ENCODE results near the gene EAPP.
"Not testable (repeated sequence)": the region's sequence is repeated elsewhere in the genome, so short reads cannot be mapped to it uniquely, and the experiment has no call there.

Gene EAPP

DNA sequence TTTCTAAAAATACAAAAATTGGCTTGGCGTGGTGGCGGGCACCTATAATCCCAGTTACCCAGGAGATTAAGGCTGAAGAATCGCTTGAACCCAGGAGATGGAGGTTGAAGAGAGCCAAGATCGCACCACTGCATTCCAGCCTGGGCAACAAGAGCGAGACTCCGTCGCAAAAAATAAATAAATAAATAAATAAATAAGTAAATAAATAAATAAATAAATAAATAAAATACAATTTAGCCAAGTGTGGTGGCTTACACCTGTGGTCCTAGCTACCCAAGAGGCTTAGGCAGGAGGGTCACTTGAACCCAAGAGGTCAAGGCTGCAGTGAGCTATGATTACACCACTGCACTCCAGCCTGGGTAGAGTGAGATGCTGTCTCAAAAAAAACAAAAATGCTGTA lies 51.0 kb downstream of the EAPP start:
- Histone ChIP-seq H3K9me3 (ENCODE audit: control insufficient read depth, low read length) (no peaks in the 10 kb centered on the region), H3K36me3 (ENCODE audit: control insufficient read depth, insufficient read depth, low read length) (no peaks in the 10 kb centered on the region), H3K27ac (ENCODE audit: insufficient read depth, low read length, poor library complexity, severe bottlenecking) (no peak overlapping the region), H3K4me3 (ENCODE audit: insufficient read depth, low read depth, low read length, poor library complexity, severe bottlenecking) (no peak overlapping the region), H3K27me3 (replicated peaks; ENCODE audit: control insufficient read depth, insufficient read depth, low read length, poor library complexity, severe bottlenecking) (no peaks in the 10 kb centered on the region), H3K4me1 (ENCODE audit: control insufficient read depth, insufficient read depth, low read length, poor library complexity, severe bottlenecking) (no peaks in the 10 kb centered on the region)
- no peak for DNase-seq

DNA sequence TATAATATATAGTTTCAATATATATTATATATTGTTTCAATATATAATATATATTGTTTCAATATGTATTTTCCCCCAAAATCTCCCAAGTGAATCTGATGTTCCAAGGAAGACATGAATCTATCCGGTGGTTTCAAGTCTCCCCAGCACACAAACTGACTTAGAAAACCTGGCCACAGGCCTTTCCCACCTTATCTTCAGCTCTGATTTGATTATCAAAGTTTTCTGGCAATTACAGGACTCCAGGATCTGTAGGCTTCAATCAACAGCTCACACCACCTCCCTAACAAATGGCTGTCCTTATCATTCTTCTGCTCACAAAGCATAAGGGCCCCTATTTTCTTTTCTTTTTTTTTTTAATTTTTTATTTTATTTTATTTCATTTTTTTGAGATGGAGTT lies 54.8 kb downstream of the EAPP start:
- DNase-seq: no peak
- Histone ChIP-seq H3K27ac (ENCODE audit: insufficient read depth, low read length, poor library complexity, severe bottlenecking) (no peak overlapping the region), H3K4me1 (ENCODE audit: control insufficient read depth, insufficient read depth, low read length, poor library complexity, severe bottlenecking) (no peaks in the 10 kb centered on the region), H3K36me3 (ENCODE audit: control insufficient read depth, insufficient read depth, low read length) (no peaks in the 10 kb centered on the region), H3K4me3 (ENCODE audit: insufficient read depth, low read depth, low read length, poor library complexity, severe bottlenecking) (no peak overlapping the region), H3K27me3 (replicated peaks; ENCODE audit: control insufficient read depth, insufficient read depth, low read length, poor library complexity, severe bottlenecking) (no peaks in the 10 kb centered on the region), H3K9me3 (ENCODE audit: control insufficient read depth, low read length) (no peaks in the 10 kb centered on the region)

DNA sequence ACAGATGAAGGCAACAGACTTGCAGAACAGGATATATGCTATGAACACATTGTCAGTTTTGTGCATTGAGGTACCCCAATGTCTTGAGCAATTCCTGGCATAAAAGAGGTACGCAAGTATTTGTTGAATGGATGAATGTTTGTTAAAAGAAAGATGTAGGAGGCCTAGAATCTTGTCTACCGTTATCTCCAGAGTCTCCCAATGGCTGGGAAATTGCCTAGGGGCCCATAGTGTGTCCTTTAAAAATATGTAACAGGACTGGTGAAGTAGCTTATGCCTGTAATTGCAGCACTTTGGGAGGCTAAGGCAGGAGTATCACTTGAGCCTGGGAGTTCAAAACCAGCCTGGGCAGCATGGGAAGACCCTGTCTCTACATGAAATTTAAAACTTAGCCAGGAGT lies 57.0 kb downstream of the EAPP start:
- no peak overlapping the region for H3K27ac ChIP-seq (ENCODE audit: insufficient read depth, low read length, poor library complexity, severe bottlenecking)

DNA sequence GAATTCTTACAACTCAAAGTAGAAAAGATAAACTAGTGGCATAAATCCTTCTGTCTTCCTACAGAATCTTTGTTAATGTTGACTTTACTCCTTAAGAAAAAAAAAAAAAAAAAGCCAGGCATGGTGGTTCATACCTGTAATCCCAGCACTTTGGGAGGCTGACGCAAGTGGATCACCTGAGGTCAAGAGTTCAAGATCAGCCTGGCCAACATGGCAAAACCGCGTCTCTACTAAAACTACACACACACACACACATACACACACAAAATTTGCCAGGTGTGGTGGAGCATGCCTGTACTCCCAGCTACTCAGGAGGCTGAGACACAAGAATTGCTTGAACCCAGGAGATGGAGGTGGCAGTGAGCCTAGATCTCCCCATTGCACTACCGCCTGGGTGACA lies 59.8 kb downstream of the EAPP start:
- Histone ChIP-seq H3K27me3 (replicated peaks; ENCODE audit: control insufficient read depth, insufficient read depth, low read length, poor library complexity, severe bottlenecking) (no peaks in the 10 kb centered on the region), H3K27ac (ENCODE audit: insufficient read depth, low read length, poor library complexity, severe bottlenecking) (no peak overlapping the region), H3K9me3 (ENCODE audit: control insufficient read depth, low read length) (no peaks in the 10 kb centered on the region), H3K36me3 (ENCODE audit: control insufficient read depth, insufficient read depth, low read length) (no peaks in the 10 kb centered on the region), H3K4me1 (ENCODE audit: control insufficient read depth, insufficient read depth, low read length, poor library complexity, severe bottlenecking) (no peaks in the 10 kb centered on the region), H3K4me3 (ENCODE audit: insufficient read depth, low read depth, low read length, poor library complexity, severe bottlenecking) (no peak overlapping the region)
- DNase-seq: no peak

More for the DNA sequence above, 57.0 kb downstream of the EAPP start:
- Histone ChIP-seq H3K36me3 (ENCODE audit: control insufficient read depth, insufficient read depth, low read length) (no peaks in the 10 kb centered on the region), H3K27me3 (replicated peaks; ENCODE audit: control insufficient read depth, insufficient read depth, low read length, poor library complexity, severe bottlenecking) (no peaks in the 10 kb centered on the region), H3K4me3 (ENCODE audit: insufficient read depth, low read depth, low read length, poor library complexity, severe bottlenecking) (no peak overlapping the region), H3K9me3 (ENCODE audit: control insufficient read depth, low read length) (no peaks in the 10 kb centered on the region), H3K4me1 (ENCODE audit: control insufficient read depth, insufficient read depth, low read length, poor library complexity, severe bottlenecking) (no peaks in the 10 kb centered on the region)
- no peak for DNase-seq

DNA sequence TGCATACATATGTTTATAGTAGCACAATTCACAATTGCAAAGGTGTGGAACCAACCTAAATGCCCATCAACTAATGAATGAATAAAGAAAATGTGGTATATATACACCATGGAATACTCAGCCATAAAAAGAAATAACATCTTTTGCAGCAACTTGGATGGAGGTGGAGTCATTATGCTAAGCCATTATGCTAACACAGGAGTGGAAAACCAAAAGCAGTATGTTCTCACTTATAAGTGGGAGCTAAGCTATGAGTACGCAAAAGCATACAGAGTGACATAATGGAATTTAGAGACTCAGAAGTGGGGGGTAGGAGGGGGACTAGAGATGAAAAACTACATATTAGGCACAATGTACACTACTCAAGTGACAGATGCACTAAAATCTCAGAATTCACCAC lies 61.2 kb downstream of the EAPP start:
- DNase-seq: no peak
- Histone ChIP-seq H3K27ac (ENCODE audit: insufficient read depth, low read length, poor library complexity, severe bottlenecking) (no peak overlapping the region), H3K27me3 (replicated peaks; ENCODE audit: control insufficient read depth, insufficient read depth, low read length, poor library complexity, severe bottlenecking) (no peaks in the 10 kb centered on the region), H3K36me3 (ENCODE audit: control insufficient read depth, insufficient read depth, low read length) (no peaks in the 10 kb centered on the region), H3K4me3 (ENCODE audit: insufficient read depth, low read depth, low read length, poor library complexity, severe bottlenecking) (no peak overlapping the region), H3K4me1 (ENCODE audit: control insufficient read depth, insufficient read depth, low read length, poor library complexity, severe bottlenecking) (no peaks in the 10 kb centered on the region), H3K9me3 (ENCODE audit: control insufficient read depth, low read length) (no peaks in the 10 kb centered on the region)

DNA sequence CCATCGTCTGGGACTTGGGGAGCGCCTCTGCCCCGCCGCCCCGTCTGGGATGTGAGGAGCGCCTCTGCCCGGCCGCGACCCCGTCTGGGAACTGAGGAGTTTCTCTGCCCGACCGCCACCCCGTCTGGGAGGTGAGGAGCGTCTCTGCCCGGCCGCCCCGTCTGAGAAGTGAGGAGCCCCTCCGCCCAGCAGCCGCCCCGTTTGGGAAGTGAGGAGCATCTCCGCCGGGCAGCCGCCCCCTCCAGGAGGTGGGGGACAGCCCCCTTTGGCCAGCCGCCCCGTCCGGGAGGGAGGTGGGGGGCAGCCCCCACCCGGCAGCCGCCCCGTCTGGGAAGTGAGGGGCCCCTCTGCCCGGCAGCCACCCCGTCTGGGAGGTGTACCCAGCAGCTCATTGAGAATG lies 63.5 kb downstream of the EAPP start:
- H3K27me3 ChIP-seq (replicated peaks; ENCODE audit: control insufficient read depth, insufficient read depth, low read length, poor library complexity, severe bottlenecking); H3K9me3 ChIP-seq (ENCODE audit: control insufficient read depth, low read length); H3K36me3 ChIP-seq (ENCODE audit: control insufficient read depth, insufficient read depth, low read length); H3K4me3 ChIP-seq (ENCODE audit: insufficient read depth, low read depth, low read length, poor library complexity, severe bottlenecking); DNase-seq; H3K4me1 ChIP-seq (ENCODE audit: control insufficient read depth, insufficient read depth, low read length, poor library complexity, severe bottlenecking); H3K27ac ChIP-seq (ENCODE audit: insufficient read depth, low read length, poor library complexity, severe bottlenecking): not testable (repeated sequence)

DNA sequence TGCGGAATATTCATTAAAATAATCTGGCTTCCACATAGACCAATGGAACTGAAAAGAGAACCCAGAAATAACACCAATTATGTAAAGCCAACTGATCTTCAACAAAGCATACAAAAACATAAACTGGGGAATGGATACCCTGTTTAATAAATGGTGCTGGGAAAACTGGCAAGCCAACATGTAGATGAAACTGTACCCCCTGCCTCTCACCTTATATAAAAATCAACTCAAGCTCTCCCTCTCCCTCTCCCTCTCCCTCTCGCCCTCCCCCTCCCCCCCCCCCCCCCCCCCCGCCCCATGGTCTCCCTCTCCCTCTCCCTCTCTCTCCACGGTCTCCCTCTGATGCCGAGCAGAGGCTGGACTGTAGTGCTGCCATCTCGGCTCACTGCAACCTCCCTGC lies 64.3 kb downstream of the EAPP start:
- H3K4me3 ChIP-seq (ENCODE audit: insufficient read depth, low read depth, low read length, poor library complexity, severe bottlenecking): no peak overlapping the region
- no peaks in the 10 kb centered on the region for H3K36me3 ChIP-seq (ENCODE audit: control insufficient read depth, insufficient read depth, low read length)
- no peaks in the 10 kb centered on the region for H3K4me1 ChIP-seq (ENCODE audit: control insufficient read depth, insufficient read depth, low read length, poor library complexity, severe bottlenecking)
- H3K9me3 ChIP-seq (ENCODE audit: control insufficient read depth, low read length): no peaks in the 10 kb centered on the region
- no peak overlapping the region for H3K27ac ChIP-seq (ENCODE audit: insufficient read depth, low read length, poor library complexity, severe bottlenecking)
- H3K27me3 ChIP-seq (replicated peaks; ENCODE audit: control insufficient read depth, insufficient read depth, low read length, poor library complexity, severe bottlenecking): no peaks in the 10 kb centered on the region
- no peak for DNase-seq

DNA sequence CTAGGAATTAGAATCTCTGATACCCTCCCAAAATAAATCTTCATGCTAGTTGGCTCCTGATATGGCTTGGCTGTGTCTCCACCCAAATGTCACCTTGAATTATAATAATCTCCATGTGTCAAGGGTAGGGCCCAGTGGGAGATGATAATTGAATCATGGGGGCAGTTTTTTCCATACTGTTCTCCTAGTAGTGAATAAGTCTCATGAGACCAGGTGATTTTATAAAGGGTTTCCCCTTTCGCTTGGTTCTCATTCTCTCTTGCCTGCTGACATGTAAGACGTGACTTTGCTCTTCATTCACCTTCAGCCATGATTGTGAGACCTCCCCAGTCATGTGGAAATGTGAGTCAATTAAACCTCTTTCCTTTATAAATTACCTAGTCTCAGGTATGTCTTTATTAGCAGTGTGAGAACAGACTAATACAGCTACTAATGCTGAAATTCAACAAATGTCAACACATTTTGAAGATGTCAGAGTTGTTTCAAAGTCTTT lies 65.3 kb downstream of the EAPP start:
- no peaks in the 10 kb centered on the region for H3K36me3 ChIP-seq (ENCODE audit: control insufficient read depth, insufficient read depth, low read length)
- no peak overlapping the region for H3K4me3 ChIP-seq (ENCODE audit: insufficient read depth, low read depth, low read length, poor library complexity, severe bottlenecking)
- H3K27ac ChIP-seq (ENCODE audit: insufficient read depth, low read length, poor library complexity, severe bottlenecking): no peak overlapping the region
- H3K4me1 ChIP-seq (ENCODE audit: control insufficient read depth, insufficient read depth, low read length, poor library complexity, severe bottlenecking): no peaks in the 10 kb centered on the region
- DNase-seq: no peak
- no peaks in the 10 kb centered on the region for H3K9me3 ChIP-seq (ENCODE audit: control insufficient read depth, low read length)
- H3K27me3 ChIP-seq (replicated peaks; ENCODE audit: control insufficient read depth, insufficient read depth, low read length, poor library complexity, severe bottlenecking): no peaks in the 10 kb centered on the region

DNA sequence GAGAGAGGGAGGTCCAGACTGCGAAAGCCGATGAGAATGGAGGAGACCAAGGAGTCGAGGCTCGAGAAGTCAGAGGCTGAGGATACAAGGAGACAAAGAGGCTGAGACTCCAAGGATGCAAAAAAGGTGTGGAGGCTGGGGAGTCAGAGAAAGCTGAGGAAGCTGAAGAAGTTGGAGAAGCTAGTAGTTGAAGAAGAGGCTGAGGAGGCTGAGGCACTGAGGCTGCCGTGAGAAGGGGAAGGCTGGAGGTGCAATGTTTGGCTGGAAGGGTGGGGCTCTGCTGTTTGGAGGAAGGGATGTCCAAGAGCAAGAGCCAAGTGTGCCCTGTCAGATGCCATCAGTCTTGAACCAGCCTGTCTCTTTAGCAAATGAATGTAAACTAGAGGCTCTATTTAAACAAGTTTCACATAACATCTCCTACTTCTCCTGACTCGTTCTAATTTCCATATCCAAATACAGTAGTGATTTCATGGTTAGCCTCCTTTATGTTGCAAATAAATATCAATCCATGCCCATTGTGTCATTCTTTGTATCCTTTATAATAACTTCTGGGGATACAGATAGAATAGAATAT lies 66.7 kb downstream of the EAPP start:
- Histone ChIP-seq H3K36me3 (ENCODE audit: control insufficient read depth, insufficient read depth, low read length) (no peaks in the 10 kb centered on the region), H3K27ac (ENCODE audit: insufficient read depth, low read length, poor library complexity, severe bottlenecking) (no peak overlapping the region), H3K9me3 (ENCODE audit: control insufficient read depth, low read length) (no peaks in the 10 kb centered on the region), H3K4me1 (ENCODE audit: control insufficient read depth, insufficient read depth, low read length, poor library complexity, severe bottlenecking) (no peaks in the 10 kb centered on the region), H3K4me3 (ENCODE audit: insufficient read depth, low read depth, low read length, poor library complexity, severe bottlenecking) (no peak overlapping the region), H3K27me3 (replicated peaks; ENCODE audit: control insufficient read depth, insufficient read depth, low read length, poor library complexity, severe bottlenecking) (no peaks in the 10 kb centered on the region)
- DNase-seq: no peak

DNA sequence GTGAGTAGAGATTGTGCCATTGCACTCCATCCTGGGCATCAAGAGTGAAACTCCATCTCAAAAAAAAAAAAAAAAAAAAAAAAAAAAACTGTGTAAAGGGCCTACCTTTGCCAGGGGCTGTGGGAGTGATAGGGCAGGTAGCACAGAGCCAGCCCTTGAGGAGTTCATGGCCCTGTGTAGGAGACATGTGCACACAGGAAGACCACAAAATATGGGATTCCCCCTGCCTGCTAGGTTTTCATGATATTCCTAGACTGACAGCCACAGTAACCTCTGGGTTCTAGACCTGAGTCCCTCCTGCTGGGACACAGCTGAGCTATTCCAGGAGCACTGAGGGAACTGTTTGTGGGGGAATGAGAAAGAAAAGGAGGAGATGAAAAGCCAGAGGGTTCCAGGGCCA lies 69.2 kb downstream of the EAPP start:
- Histone ChIP-seq H3K36me3 (ENCODE audit: control insufficient read depth, insufficient read depth, low read length) (no peaks in the 10 kb centered on the region), H3K27ac (ENCODE audit: insufficient read depth, low read length, poor library complexity, severe bottlenecking) (no peak overlapping the region), H3K4me3 (ENCODE audit: insufficient read depth, low read depth, low read length, poor library complexity, severe bottlenecking) (no peak overlapping the region), H3K4me1 (ENCODE audit: control insufficient read depth, insufficient read depth, low read length, poor library complexity, severe bottlenecking) (no peaks in the 10 kb centered on the region), H3K9me3 (ENCODE audit: control insufficient read depth, low read length) (no peaks in the 10 kb centered on the region), H3K27me3 (replicated peaks; ENCODE audit: control insufficient read depth, insufficient read depth, low read length, poor library complexity, severe bottlenecking) (no peaks in the 10 kb centered on the region)
- no peak for DNase-seq

Data from effector memory CD4-positive, alpha-beta T cell (primary cell).